Immature natural killer cell (primary cell): Measurements from ENCODE around the gene BTBD6. TPM values are rescaled to one million over a fixed set of nuclear protein-coding genes. Genes with fewer than 3 reads are reported as not detected.
A peak's percentile ranks its signal among the peaks of the same experiment; 100 is the strongest.
"Not testable (repeated sequence)": the region's sequence is repeated elsewhere in the genome, so short reads cannot be mapped to it uniquely, and the experiment has no call there.

Source experiments
- DNase-seq, 3 donors: peaks; one replicate each; pipeline ENCODE4 v3.0.0; 2022; ENCODE audit warnings: mixed read lengths in 1 of 3
- H3K27ac Mint-ChIP-seq, 6 donors: one replicate each; pipeline ENCODE4 v1.8.0; 2020; ENCODE audit warnings: mixed read lengths in 6 of 6, mild to moderate bottlenecking in 5 of 6, inconsistent platforms in 4 of 6, moderate library complexity in 3 of 6
- H3K27me3 Mint-ChIP-seq, 3 donors: one replicate each; pipeline ENCODE4 v1.8.0; 2020 to 2021; ENCODE audit warnings: low read depth in 3 of 3, mild to moderate bottlenecking in 3 of 3, mixed read lengths in 3 of 3, moderate library complexity in 3 of 3, inconsistent platforms in 1 of 3
- H3K36me3 Mint-ChIP-seq, 3 donors: one replicate each; pipeline ENCODE4 v1.8.0; 2020; ENCODE audit warnings: mixed read lengths in 3 of 3, inconsistent platforms in 2 of 3, mild to moderate bottlenecking in 2 of 3
- H3K4me1 Mint-ChIP-seq, 2 donors: one replicate each; pipeline ENCODE4 v1.8.0; 2020; ENCODE audit warnings: inconsistent platforms in 2 of 2, mild to moderate bottlenecking in 2 of 2, mixed read lengths in 2 of 2, moderate library complexity in 1 of 2
- H3K4me3 Mint-ChIP-seq, 5 donors: one replicate each; pipeline ENCODE4 v1.8.0; 2020; ENCODE audit warnings: mild to moderate bottlenecking in 5 of 5, mixed read lengths in 5 of 5, inconsistent platforms in 3 of 5, moderate library complexity in 3 of 5
- H3K9me3 Mint-ChIP-seq, 6 donors: one replicate each; pipeline ENCODE4 v1.8.0; 2020; ENCODE audit warnings: mild to moderate bottlenecking in 6 of 6, mixed read lengths in 6 of 6, inconsistent platforms in 4 of 6, moderate library complexity in 3 of 6
- polyA plus RNA-seq, 3 donors: library from polyadenylated mRNA; unstranded; fragments of 300-500 nt; fragmentation: Illumina TruSeq; gene quantifications; one replicate each; pipeline ENCODE4 v1.2.3, GENCODE V29; 2021

The BTBD6 gene
- polyA plus RNA-seq, 3 donors from 2014 or later, result 3.7 to 13.3 (median 13.1) TPM

- peak overlapping the region in 2 of 5 donors; percentile 31 to 51 for H3K4me3 Mint-ChIP-seq
- no peaks in the 10 kb centered on the region for H3K9me3 Mint-ChIP-seq
- peaks cover 14 to 20% of the 10 kb centered on the region in 2 donors for H3K4me1 Mint-ChIP-seq
- peaks cover 0 to 14% (median under 1%) of the 10 kb centered on the region in 3 donors for H3K27me3 Mint-ChIP-seq
- H3K27ac Mint-ChIP-seq, result peak overlapping the region; percentile 66 to 91 (median 85)
- H3K36me3 Mint-ChIP-seq, result peaks cover 0 to 4% (median 0%) of the 10 kb centered on the region in 3 donors
- DNase-seq, result no peak
These were observed 27.1 kb downstream of the BTBD6 start for GRCh38 chr14:105275267-105275946.

- H3K36me3 Mint-ChIP-seq, H3K9me3 Mint-ChIP-seq, DNase-seq: not testable (repeated sequence)
- Mint-ChIP-seq H3K4me1 (peaks cover 18 to 27% of the 10 kb centered on the region in 2 donors), H3K4me3 (peak overlapping the region in 1 of 5 donors; percentile 29), H3K27me3 (peaks cover 2 to 15% (median 2%) of the 10 kb centered on the region in 3 donors), H3K27ac (peak overlapping the region in 5 of 6 donors; percentile 30 to 82 (median 79))
These were observed 29.1 kb downstream of the BTBD6 start for GRCh38 chr14:105277448-105277847.

- H3K36me3 Mint-ChIP-seq, result no peaks in the 10 kb centered on the region
- peaks cover 2 to 9% (median 2%) of the 10 kb centered on the region in 3 donors for H3K27me3 Mint-ChIP-seq
- no peak for DNase-seq
- H3K27ac Mint-ChIP-seq, result no peak overlapping the region
- peaks cover 35% of the 10 kb centered on the region in 2 donors for H3K4me1 Mint-ChIP-seq
- H3K9me3 Mint-ChIP-seq, result no peaks in the 10 kb centered on the region
- H3K4me3 Mint-ChIP-seq, result no peak overlapping the region
These were observed 31.5 kb downstream of the BTBD6 start for GRCh38 chr14:105279642-105280361.

GRCh38 chr14:105280525-105280924 is 32.2 kb downstream of the BTBD6 start:
- Mint-ChIP-seq H3K36me3 (peaks cover 0 to 6% (median 4%) of the 10 kb centered on the region in 3 donors), H3K4me1 (peaks cover 34 to 37% of the 10 kb centered on the region in 2 donors), H3K9me3 (no peaks in the 10 kb centered on the region), H3K27me3 (peaks cover 2 to 12% (median 2%) of the 10 kb centered on the region in 3 donors), H3K4me3 (no peak overlapping the region), H3K27ac (no peak overlapping the region)
- no peak for DNase-seq

- H3K4me3 Mint-ChIP-seq, result peak overlapping the region in 1 of 5 donors; percentile 18
- DNase-seq, result peak in 1 of 3 donors; percentile 33
- H3K27me3 Mint-ChIP-seq, result peaks cover 2 to 10% (median 2%) of the 10 kb centered on the region in 3 donors
- H3K27ac Mint-ChIP-seq, result peak overlapping the region in 4 of 6 donors; percentile 9 to 81 (median 32)
- H3K9me3 Mint-ChIP-seq, result no peaks in the 10 kb centered on the region
- peaks cover 0 to 9% (median 4%) of the 10 kb centered on the region in 3 donors for H3K36me3 Mint-ChIP-seq
- peaks cover 33 to 37% of the 10 kb centered on the region in 2 donors for H3K4me1 Mint-ChIP-seq
These were observed 33.2 kb downstream of the BTBD6 start for GRCh38 chr14:105281371-105282097.

GRCh38 chr14:105282098-105282725 is 33.9 kb downstream of the BTBD6 start:
- Mint-ChIP-seq H3K36me3 (peaks cover 0 to 9% (median 4%) of the 10 kb centered on the region in 3 donors), H3K4me1 (peaks cover 34 to 37% of the 10 kb centered on the region in 2 donors), H3K4me3 (peak overlapping the region in 1 of 5 donors; percentile 43), H3K27ac (peak overlapping the region in 4 of 6 donors; percentile 9 to 81 (median 23)), H3K27me3 (peaks cover 2 to 10% (median 2%) of the 10 kb centered on the region in 3 donors), H3K9me3 (no peaks in the 10 kb centered on the region)
- no peak for DNase-seq

GRCh38 chr14:105283028-105283427 is 34.7 kb downstream of the BTBD6 start:
- Mint-ChIP-seq H3K4me3 (peak overlapping the region in 1 of 5 donors; percentile 21), H3K27ac (peak overlapping the region in 4 of 6 donors; percentile 9 to 64 (median 28)), H3K36me3 (peaks cover 0 to 9% (median 4%) of the 10 kb centered on the region in 3 donors), H3K4me1 (peaks cover 37 to 38% of the 10 kb centered on the region in 2 donors), H3K9me3 (no peaks in the 10 kb centered on the region), H3K27me3 (peaks cover 2 to 13% (median 2%) of the 10 kb centered on the region in 3 donors)
- DNase-seq, result no peak

- H3K27ac Mint-ChIP-seq, result peak overlapping the region; percentile 9 to 88 (median 66)
- peak overlapping the region in 3 of 5 donors; percentile 25 to 58 (median 29) for H3K4me3 Mint-ChIP-seq
- H3K9me3 Mint-ChIP-seq, result no peaks in the 10 kb centered on the region
- peaks cover 0 to 9% (median 4%) of the 10 kb centered on the region in 3 donors for H3K36me3 Mint-ChIP-seq
- H3K4me1 Mint-ChIP-seq, result peaks cover 37 to 38% of the 10 kb centered on the region in 2 donors
- H3K27me3 Mint-ChIP-seq, result peaks cover 2 to 9% (median 2%) of the 10 kb centered on the region in 3 donors
- DNase-seq, result no peak
These were observed 35.6 kb downstream of the BTBD6 start for GRCh38 chr14:105283899-105284298.

- no peak for DNase-seq
- Mint-ChIP-seq H3K4me3 (no peak overlapping the region), H3K27ac (peak overlapping the region in 3 of 6 donors; percentile 9 to 68 (median 23)), H3K4me1 (peaks cover 37 to 49% of the 10 kb centered on the region in 2 donors), H3K9me3 (no peaks in the 10 kb centered on the region), H3K36me3 (peaks cover 0 to 9% (median 4%) of the 10 kb centered on the region in 3 donors), H3K27me3 (peaks cover 2 to 11% (median 4%) of the 10 kb centered on the region in 3 donors)
These were observed 36.8 kb downstream of the BTBD6 start for GRCh38 chr14:105285174-105285573.

- Mint-ChIP-seq H3K27me3 (peaks cover 4 to 21% (median 7%) of the 10 kb centered on the region in 3 donors), H3K36me3 (peaks cover 0 to 9% (median 4%) of the 10 kb centered on the region in 3 donors), H3K4me1 (peaks cover 47 to 58% of the 10 kb centered on the region in 2 donors), H3K27ac (no peak overlapping the region), H3K4me3 (no peak overlapping the region), H3K9me3 (no peaks in the 10 kb centered on the region)
- no peak for DNase-seq
These were observed 38.4 kb downstream of the BTBD6 start for GRCh38 chr14:105286759-105287144.

GRCh38 chr14:105287249-105288102 is 39.1 kb downstream of the BTBD6 start:
- peaks cover 7 to 23% (median 7%) of the 10 kb centered on the region in 3 donors for H3K27me3 Mint-ChIP-seq
- no peak for DNase-seq
- peaks cover 44 to 55% of the 10 kb centered on the region in 2 donors for H3K4me1 Mint-ChIP-seq
- H3K9me3 Mint-ChIP-seq, result no peaks in the 10 kb centered on the region
- peaks cover 0 to 9% (median 4%) of the 10 kb centered on the region in 3 donors for H3K36me3 Mint-ChIP-seq
- H3K27ac Mint-ChIP-seq, result peak overlapping the region in 3 of 6 donors; percentile 30 to 77 (median 75)
- H3K4me3 Mint-ChIP-seq, result no peak overlapping the region

GRCh38 chr14:105288936-105289335 is 40.6 kb downstream of the BTBD6 start:
- peak overlapping the region in 2 of 5 donors; percentile 15 to 18 for H3K4me3 Mint-ChIP-seq
- H3K4me1 Mint-ChIP-seq, result peaks cover 51 to 62% of the 10 kb centered on the region in 2 donors

More at GRCh38 chr14:105288936-105289335, 40.6 kb downstream of the BTBD6 start:
- H3K27me3 Mint-ChIP-seq, result peaks cover 7 to 27% (median 7%) of the 10 kb centered on the region in 3 donors
- not testable (repeated sequence) for H3K9me3 Mint-ChIP-seq, DNase-seq, H3K36me3 Mint-ChIP-seq
- H3K27ac Mint-ChIP-seq, result peak overlapping the region; percentile 68 to 87 (median 80)
